Measurements from ENCODE around the gene ITPR2. TPM values are rescaled to one million over a fixed set of nuclear protein-coding genes. Genes with fewer than 3 reads are reported as not detected.
"Not testable (repeated sequence)": the region's sequence is repeated elsewhere in the genome, so short reads cannot be mapped to it uniquely, and the experiment has no call there.

The ITPR2 gene
- total RNA-seq: 29.6 TPM

GRCh38 chr12:26832822-26833742, at the start of gene ITPR2:
TSS of gene ITPR2 (minus strand) at chr12:26833194. CDS start at chr12:26832781, 413 bp downstream.
- peak; percentile 77 to 95 (median 93) for DNase-seq (ENCODE audit: low read depth in 2 of 3, low spot score in 2 of 3)

- no peak for DNase-seq (ENCODE audit: low read depth in 2 of 3, low spot score in 2 of 3)
Measured at GRCh38 chr12:26880625-26881024, 47.6 kb upstream of the ITPR2 start.

- peak in 2 of 3 donors; percentile 40 to 81 for DNase-seq (ENCODE audit: low read depth in 2 of 3, low spot score in 2 of 3)
Measured at GRCh38 chr12:26878661-26879119, 45.7 kb upstream of the ITPR2 start.

GRCh38 chr12:26874501-26875296, 41.7 kb upstream of the ITPR2 start:
- no peak for DNase-seq (ENCODE audit: low read depth in 2 of 3, low spot score in 2 of 3)

- peak in 1 of 3 donors; percentile 21 for DNase-seq (ENCODE audit: low read depth in 2 of 3, low spot score in 2 of 3)
Measured at GRCh38 chr12:26872625-26873024, 39.6 kb upstream of the ITPR2 start.

- DNase-seq (ENCODE audit: low read depth in 2 of 3, low spot score in 2 of 3): no peak
Measured at GRCh38 chr12:26871985-26872384, 39.0 kb upstream of the ITPR2 start.

GRCh38 chr12:26870491-26871419, 37.8 kb upstream of the ITPR2 start:
- peak in 2 of 3 donors; percentile 40 to 85 for DNase-seq (ENCODE audit: low read depth in 2 of 3, low spot score in 2 of 3)

GRCh38 chr12:26869908-26870459, 37.0 kb upstream of the ITPR2 start:
- DNase-seq (ENCODE audit: low read depth in 2 of 3, low spot score in 2 of 3): no peak

GRCh38 chr12:26869104-26869494, 36.1 kb upstream of the ITPR2 start:
- no peak for DNase-seq (ENCODE audit: low read depth in 2 of 3, low spot score in 2 of 3)

- no peak for DNase-seq (ENCODE audit: low read depth in 2 of 3, low spot score in 2 of 3)
Measured at GRCh38 chr12:26868447-26869103, 35.6 kb upstream of the ITPR2 start.

GRCh38 chr12:26867080-26867479, 34.1 kb upstream of the ITPR2 start:
- peak in 2 of 3 donors; percentile 60 to 80 for DNase-seq (ENCODE audit: low read depth in 2 of 3, low spot score in 2 of 3)

- DNase-seq (ENCODE audit: low read depth in 2 of 3, low spot score in 2 of 3): peak in 2 of 3 donors; percentile 22 to 32
Measured at GRCh38 chr12:26863515-26863914, 30.5 kb upstream of the ITPR2 start.

- not testable (repeated sequence) for DNase-seq (ENCODE audit: low read depth in 2 of 3, low spot score in 2 of 3)
Measured at GRCh38 chr12:26862787-26863186, 29.8 kb upstream of the ITPR2 start.

- no peak for DNase-seq (ENCODE audit: low read depth in 2 of 3, low spot score in 2 of 3)
Measured at GRCh38 chr12:26861690-26862089, 28.7 kb upstream of the ITPR2 start.

GRCh38 chr12:26857465-26858176, 24.6 kb upstream of the ITPR2 start:
- no peak for DNase-seq (ENCODE audit: low read depth in 2 of 3, low spot score in 2 of 3)

GRCh38 chr12:26855337-26855736, 22.3 kb upstream of the ITPR2 start:
- DNase-seq (ENCODE audit: low read depth in 2 of 3, low spot score in 2 of 3): no peak

GRCh38 chr12:26854031-26854390, 21.0 kb upstream of the ITPR2 start:
- no peak for DNase-seq (ENCODE audit: low read depth in 2 of 3, low spot score in 2 of 3)

GRCh38 chr12:26853303-26854030, 20.5 kb upstream of the ITPR2 start:
- peak; percentile 41 to 84 (median 72) for DNase-seq (ENCODE audit: low read depth in 2 of 3, low spot score in 2 of 3)
